ENCODE results near the gene C3orf70.
"Not testable (repeated sequence)": the region's sequence is repeated elsewhere in the genome, so short reads cannot be mapped to it uniquely, and the experiment has no call there.

C3orf70 gene

GRCh38 chr3:185150561-185150960 lies 2.3 kb downstream of the C3orf70 start:
- no peak for DNase-seq

GRCh38 chr3:185149591-185149990 lies 3.3 kb downstream of the C3orf70 start:
- DNase-seq: no peak

GRCh38 chr3:185145511-185145910 lies 7.3 kb downstream of the C3orf70 start:
- DNase-seq: no peak

- no peak for DNase-seq
Measured at GRCh38 chr3:185144784-185145183, 8.1 kb downstream of the C3orf70 start.

- DNase-seq: no peak
Measured at GRCh38 chr3:185137821-185138220, 15.0 kb downstream of the C3orf70 start.

GRCh38 chr3:185134509-185134908 lies 18.4 kb downstream of the C3orf70 start:
- DNase-seq: no peak

GRCh38 chr3:185131602-185132256 lies 21.1 kb downstream of the C3orf70 start:
- DNase-seq: no peak

- no peak for DNase-seq
Measured at GRCh38 chr3:185129083-185129482, 23.8 kb downstream of the C3orf70 start.

- DNase-seq: no peak
Measured at GRCh38 chr3:185126201-185126600, 26.7 kb downstream of the C3orf70 start.

GRCh38 chr3:185120126-185120525 lies 32.7 kb downstream of the C3orf70 start:
- DNase-seq: no peak

- DNase-seq: no peak
Measured at GRCh38 chr3:185115371-185115770, 37.5 kb downstream of the C3orf70 start.

GRCh38 chr3:185114756-185115155 lies 38.1 kb downstream of the C3orf70 start:
- no peak for DNase-seq

GRCh38 chr3:185112186-185112585 lies 40.7 kb downstream of the C3orf70 start:
- no peak for DNase-seq

GRCh38 chr3:185109012-185109411 lies 43.8 kb downstream of the C3orf70 start:
- not testable (repeated sequence) for DNase-seq

- not testable (repeated sequence) for DNase-seq
Measured at GRCh38 chr3:185106256-185106890, 46.5 kb downstream of the C3orf70 start.

GRCh38 chr3:185103359-185104127 lies 49.3 kb downstream of the C3orf70 start:
- DNase-seq: no peak

GRCh38 chr3:185094697-185095096 lies 58.2 kb downstream of the C3orf70 start:
- DNase-seq: no peak

- DNase-seq: no peak
Measured at GRCh38 chr3:185093116-185093515, 59.7 kb downstream of the C3orf70 start.

- no peak for DNase-seq
Measured at GRCh38 chr3:185090811-185091210, 62.0 kb downstream of the C3orf70 start.

GRCh38 chr3:185089751-185090150 lies 63.1 kb downstream of the C3orf70 start:
- no peak for DNase-seq

GRCh38 chr3:185089343-185089742 lies 63.5 kb downstream of the C3orf70 start:
- no peak for DNase-seq

GRCh38 chr3:185087419-185087818 lies 65.4 kb downstream of the C3orf70 start:
- no peak for DNase-seq

- DNase-seq: no peak
Measured at GRCh38 chr3:185084901-185085300, 68.0 kb downstream of the C3orf70 start.

GRCh38 chr3:185084402-185084801 lies 68.5 kb downstream of the C3orf70 start:
- no peak for DNase-seq

All from NCI-H2081 treated with DMSO at 0.1 percent for 48 hours (cell line).